ENCODE results near the gene FABP6. TPM values are rescaled to one million over a fixed set of nuclear protein-coding genes. Genes with fewer than 3 reads are reported as not detected.

The FABP6 gene
- polyA plus RNA-seq, 2 of the 4 experiments (the other 2 are of a cell fraction): 0.75 to 0.93 TPM

DNA sequence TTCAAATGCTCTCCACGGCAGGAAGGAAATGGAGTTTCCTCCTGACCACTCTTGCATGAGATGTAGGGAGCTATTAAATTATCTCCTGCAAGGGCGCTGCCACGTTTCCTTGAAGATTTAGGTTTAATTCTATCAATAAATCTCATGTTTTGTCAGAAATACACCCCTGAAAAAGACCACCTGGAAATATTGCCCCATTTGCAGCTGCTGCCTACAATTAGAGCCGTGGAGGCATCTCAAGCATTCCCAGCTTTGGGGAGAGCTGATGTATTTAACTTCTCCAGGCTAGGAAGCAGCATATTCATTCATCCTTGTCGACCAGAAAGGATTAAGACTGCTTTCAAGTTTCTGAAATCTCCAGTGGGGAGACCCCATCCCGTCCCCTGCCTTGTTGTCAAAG is 42.5 kb downstream of the FABP6 start:
- TF ChIP-seq NR3C1 (IDR thresholded peaks at IDR 0.05): no peak
- TF ChIP-seq FOSL2 (IDR thresholded peaks at IDR 0.05): no peak
- no peak for TF ChIP-seq FOSL2 (CRISPR knock-in tag; IDR thresholded peaks at IDR 0.05)
- no peak for TF ChIP-seq ESRRA (IDR thresholded peaks at IDR 0.05; ENCODE audit: borderline replicate concordance, low read length)
- TF ChIP-seq, protein P1, sequence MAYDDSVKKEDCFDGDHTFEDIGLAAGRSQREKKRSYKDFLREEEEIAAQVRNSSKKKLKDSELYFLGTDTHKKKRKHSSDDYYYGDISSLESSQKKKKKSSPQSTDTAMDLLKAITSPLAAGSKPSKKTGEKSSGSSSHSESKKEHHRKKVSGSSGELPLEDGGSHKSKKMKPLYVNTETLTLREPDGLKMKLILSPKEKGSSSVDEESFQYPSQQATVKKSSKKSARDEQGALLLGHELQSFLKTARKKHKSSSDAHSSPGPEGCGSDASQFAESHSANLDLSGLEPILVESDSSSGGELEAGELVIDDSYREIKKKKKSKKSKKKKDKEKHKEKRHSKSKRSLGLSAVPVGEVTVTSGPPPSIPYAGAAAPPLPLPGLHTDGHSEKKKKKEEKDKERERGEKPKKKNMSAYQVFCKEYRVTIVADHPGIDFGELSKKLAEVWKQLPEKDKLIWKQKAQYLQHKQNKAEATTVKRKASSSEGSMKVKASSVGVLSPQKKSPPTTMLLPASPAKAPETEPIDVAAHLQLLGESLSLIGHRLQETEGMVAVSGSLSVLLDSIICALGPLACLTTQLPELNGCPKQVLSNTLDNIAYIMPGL (CRISPR knock-in tag; IDR thresholded peaks at IDR 0.05; ENCODE audit: borderline replicate concordance): no peak
- no peak for TF ChIP-seq HOXA7 (CRISPR knock-in tag; IDR thresholded peaks at IDR 0.05)
- TF ChIP-seq HOXB5 (CRISPR knock-in tag; IDR thresholded peaks at IDR 0.05): no peak
- no peak for TF ChIP-seq PHF8 (IDR thresholded peaks at IDR 0.05; ENCODE audit: borderline replicate concordance, low read depth)
- TF ChIP-seq CBX2 (IDR thresholded peaks at IDR 0.05; ENCODE audit: borderline replicate concordance, low read depth): no peak
- no peak for TF ChIP-seq ZSCAN20 (CRISPR knock-in tag; IDR thresholded peaks at IDR 0.05)
- TF ChIP-seq KDM5A (IDR thresholded peaks at IDR 0.05): no peak
- TF ChIP-seq, protein P2, sequence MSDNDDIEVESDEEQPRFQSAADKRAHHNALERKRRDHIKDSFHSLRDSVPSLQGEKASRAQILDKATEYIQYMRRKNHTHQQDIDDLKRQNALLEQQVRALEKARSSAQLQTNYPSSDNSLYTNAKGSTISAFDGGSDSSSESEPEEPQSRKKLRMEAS (IDR thresholded peaks at IDR 0.05): no peak
- TF ChIP-seq RNF2 (IDR thresholded peaks at IDR 0.05; ENCODE audit: borderline replicate concordance, low read depth): no peak
- TF ChIP-seq MYC (IDR thresholded peaks at IDR 0.05; ENCODE audit: borderline replicate concordance, low read length): no peak
- TF ChIP-seq, protein P3, sequence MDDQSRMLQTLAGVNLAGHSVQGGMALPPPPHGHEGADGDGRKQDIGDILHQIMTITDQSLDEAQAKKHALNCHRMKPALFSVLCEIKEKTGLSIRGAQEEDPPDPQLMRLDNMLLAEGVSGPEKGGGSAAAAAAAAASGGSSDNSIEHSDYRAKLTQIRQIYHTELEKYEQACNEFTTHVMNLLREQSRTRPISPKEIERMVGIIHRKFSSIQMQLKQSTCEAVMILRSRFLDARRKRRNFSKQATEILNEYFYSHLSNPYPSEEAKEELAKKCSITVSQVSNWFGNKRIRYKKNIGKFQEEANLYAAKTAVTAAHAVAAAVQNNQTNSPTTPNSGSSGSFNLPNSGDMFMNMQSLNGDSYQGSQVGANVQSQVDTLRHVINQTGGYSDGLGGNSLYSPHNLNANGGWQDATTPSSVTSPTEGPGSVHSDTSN (IDR thresholded peaks at IDR 0.05): no peak
- no peak for TF ChIP-seq POLR2AphosphoS2 (conservative IDR thresholded peaks at IDR 0.05; ENCODE audit: low read length)
- Histone ChIP-seq H3K4me2 (no peak overlapping the region), H3K27ac (no peak overlapping the region), H3K4me3 (no peak overlapping the region), H3K9me3 (no peaks in the 10 kb centered on the region), H3K4me1 (no peaks in the 10 kb centered on the region)
- FAIRE-seq: no peak
- 86% methylated on average over 6 of the region's 6 CpGs for WGBS (ENCODE audit: missing lambda C conversion rate)
- no peak for ATAC-seq
- DNase-seq (ENCODE audit: low read depth in 1 of 2, low spot score in 1 of 2): no peak
- ChIA-PET CTCF (interaction anchor here (1.1 to 1.8 kb wide), 4 partner anchors 10 to 251 kb away, joined by 3 to 4 read pairs (median 3); no protein-coding TSS in a partner anchor), POLR2A (no interaction called here)

DNA sequence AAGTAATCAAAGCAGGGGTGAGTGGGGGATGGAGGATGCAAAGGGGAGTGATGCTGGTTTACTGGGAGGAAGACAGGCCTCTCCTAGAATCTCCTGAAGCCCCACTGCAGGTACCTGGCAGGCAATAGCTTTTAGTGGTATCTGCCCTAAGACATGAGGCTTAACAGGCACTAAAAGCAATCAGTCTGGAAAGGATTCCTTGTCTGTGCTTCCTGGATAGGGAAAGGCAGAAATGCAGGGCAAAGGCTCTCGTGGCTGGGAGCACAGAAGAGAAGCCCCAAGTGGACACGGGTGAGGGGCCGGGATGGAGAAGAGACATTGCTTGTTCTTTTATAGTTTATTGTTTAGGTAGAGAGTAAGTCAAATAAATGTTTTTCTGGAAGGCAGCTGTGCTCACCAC is 43.0 kb downstream of the FABP6 start:
- FAIRE-seq: no peak
- H3K4me2 ChIP-seq: no peak overlapping the region
- no peak overlapping the region for H3K27ac ChIP-seq
- DNase-seq (ENCODE audit: low read depth in 1 of 2, low spot score in 1 of 2): no peak
- no peak for ATAC-seq
- H3K4me3 ChIP-seq: no peak overlapping the region
- H3K4me1 ChIP-seq: no peaks in the 10 kb centered on the region
- no peaks in the 10 kb centered on the region for H3K9me3 ChIP-seq
- CTCF ChIA-PET: interaction anchor here (0.9 to 1.8 kb wide), 4 partner anchors 9 to 251 kb away, joined by 3 to 4 read pairs (median 3); no protein-coding TSS in a partner anchor
- TF ChIP-seq CEBPB (IDR thresholded peaks at IDR 0.05) (no peak), ESRRA (IDR thresholded peaks at IDR 0.05; ENCODE audit: borderline replicate concordance, low read length) (no peak), NR3C1 (IDR thresholded peaks at IDR 0.05) (no peak), RFX5 (IDR thresholded peaks at IDR 0.05) (no peak), BHLHE40 (IDR thresholded peaks at IDR 0.05; ENCODE audit: low read depth, low read length) (no peak), CBX8 (IDR thresholded peaks at IDR 0.05) (no peak), HDAC2 (IDR thresholded peaks at IDR 0.05) (no peak), EHF (CRISPR knock-in tag; IDR thresholded peaks at IDR 0.05) (no peak), TFCP2L1 (CRISPR knock-in tag; IDR thresholded peaks at IDR 0.05) (no peak), EHMT2 (IDR thresholded peaks at IDR 0.05; ENCODE audit: low read depth) (no peak), HOXB5 (CRISPR knock-in tag; IDR thresholded peaks at IDR 0.05) (no peak), NPAS2 (CRISPR knock-in tag; IDR thresholded peaks at IDR 0.05; ENCODE audit: borderline replicate concordance) (no peak), KDM5A (IDR thresholded peaks at IDR 0.05) (no peak), RNF2 (IDR thresholded peaks at IDR 0.05; ENCODE audit: borderline replicate concordance, low read depth) (no peak), FOSB (CRISPR knock-in tag; IDR thresholded peaks at IDR 0.05) (no peak), KDM1A (IDR thresholded peaks at IDR 0.05; ENCODE audit: low read depth) (no peak)
- TF ChIP-seq, protein P4, sequence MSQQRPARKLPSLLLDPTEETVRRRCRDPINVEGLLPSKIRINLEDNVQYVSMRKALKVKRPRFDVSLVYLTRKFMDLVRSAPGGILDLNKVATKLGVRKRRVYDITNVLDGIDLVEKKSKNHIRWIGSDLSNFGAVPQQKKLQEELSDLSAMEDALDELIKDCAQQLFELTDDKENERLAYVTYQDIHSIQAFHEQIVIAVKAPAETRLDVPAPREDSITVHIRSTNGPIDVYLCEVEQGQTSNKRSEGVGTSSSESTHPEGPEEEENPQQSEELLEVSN (IDR thresholded peaks at IDR 0.05; ENCODE audit: borderline replicate concordance, low read depth): no peak
- TF ChIP-seq, protein P5, sequence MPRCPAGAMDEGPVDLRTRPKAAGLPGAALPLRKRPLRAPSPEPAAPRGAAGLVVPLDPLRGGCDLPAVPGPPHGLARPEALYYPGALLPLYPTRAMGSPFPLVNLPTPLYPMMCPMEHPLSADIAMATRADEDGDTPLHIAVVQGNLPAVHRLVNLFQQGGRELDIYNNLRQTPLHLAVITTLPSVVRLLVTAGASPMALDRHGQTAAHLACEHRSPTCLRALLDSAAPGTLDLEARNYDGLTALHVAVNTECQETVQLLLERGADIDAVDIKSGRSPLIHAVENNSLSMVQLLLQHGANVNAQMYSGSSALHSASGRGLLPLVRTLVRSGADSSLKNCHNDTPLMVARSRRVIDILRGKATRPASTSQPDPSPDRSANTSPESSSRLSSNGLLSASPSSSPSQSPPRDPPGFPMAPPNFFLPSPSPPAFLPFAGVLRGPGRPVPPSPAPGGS (IDR thresholded peaks at IDR 0.05): no peak
- TF ChIP-seq, protein P6, sequence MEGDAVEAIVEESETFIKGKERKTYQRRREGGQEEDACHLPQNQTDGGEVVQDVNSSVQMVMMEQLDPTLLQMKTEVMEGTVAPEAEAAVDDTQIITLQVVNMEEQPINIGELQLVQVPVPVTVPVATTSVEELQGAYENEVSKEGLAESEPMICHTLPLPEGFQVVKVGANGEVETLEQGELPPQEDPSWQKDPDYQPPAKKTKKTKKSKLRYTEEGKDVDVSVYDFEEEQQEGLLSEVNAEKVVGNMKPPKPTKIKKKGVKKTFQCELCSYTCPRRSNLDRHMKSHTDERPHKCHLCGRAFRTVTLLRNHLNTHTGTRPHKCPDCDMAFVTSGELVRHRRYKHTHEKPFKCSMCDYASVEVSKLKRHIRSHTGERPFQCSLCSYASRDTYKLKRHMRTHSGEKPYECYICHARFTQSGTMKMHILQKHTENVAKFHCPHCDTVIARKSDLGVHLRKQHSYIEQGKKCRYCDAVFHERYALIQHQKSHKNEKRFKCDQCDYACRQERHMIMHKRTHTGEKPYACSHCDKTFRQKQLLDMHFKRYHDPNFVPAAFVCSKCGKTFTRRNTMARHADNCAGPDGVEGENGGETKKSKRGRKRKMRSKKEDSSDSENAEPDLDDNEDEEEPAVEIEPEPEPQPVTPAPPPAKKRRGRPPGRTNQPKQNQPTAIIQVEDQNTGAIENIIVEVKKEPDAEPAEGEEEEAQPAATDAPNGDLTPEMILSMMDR (IDR thresholded peaks at IDR 0.05): no peak
- WGBS (ENCODE audit: missing lambda C conversion rate): 92% methylated on average over 3 of the region's 3 CpGs
- POLR2A ChIA-PET: no interaction called here

Measured in A549 (cell line).